Activated T-helper 2 cell treated with anti-CD3 and anti-CD28 coated beads, Interferon-gamma antibody, Interleukin-2, Interleukin-4, amounts not matched to agents 10 μg/mL and 5 μg/mL and 100 μg/mL, durations not matched to agents 14 hours and 24 hours and 36 hours (primary cell): ENCODE results near the gene AK2. TPM values are rescaled to one million over a fixed set of nuclear protein-coding genes. Genes with fewer than 3 reads are reported as not detected.
A peak's percentile ranks its signal among the peaks of the same experiment; 100 is the strongest.
"Not testable (repeated sequence)": the region's sequence is repeated elsewhere in the genome, so short reads cannot be mapped to it uniquely, and the experiment has no call there.

Experiments used
- DNase-seq: peaks from one replicate; pipeline ENCODE4 v3.0.0; 2021; ENCODE audit warnings: low spot score
- H3K27ac Mint-ChIP-seq: one replicate; pipeline ENCODE4 v1.8.0; 2021; ENCODE audit warnings: mixed read lengths
- H3K27me3 Mint-ChIP-seq: one replicate; pipeline ENCODE4 v1.8.0; 2021; ENCODE audit warnings: low read depth, mixed read lengths
- H3K36me3 Mint-ChIP-seq: one replicate; pipeline ENCODE4 v1.8.0; 2021; ENCODE audit warnings: low read depth, mixed read lengths
- H3K4me1 Mint-ChIP-seq: one replicate; pipeline ENCODE4 v1.8.0; 2021; ENCODE audit warnings: low read depth, mixed read lengths
- H3K4me3 Mint-ChIP-seq: one replicate; pipeline ENCODE4 v1.8.0; 2021; ENCODE audit warnings: low read depth, mild to moderate bottlenecking, moderate library complexity, mixed read lengths
- H3K9me3 Mint-ChIP-seq: one replicate; pipeline ENCODE4 v1.8.0; 2021; ENCODE audit warnings: mixed read lengths
- intact Hi-C: fragments of 100-400 bp; cut with micrococcal nuclease; formaldehyde crosslinking; loops from one replicate; pipeline ENCODE4 v1.15.1; 2023
- total RNA-seq: library from RNA; stranded (reverse); gene quantifications from 2 replicates; pipeline ENCODE4 v1.2.3, GENCODE V29; 2022

The AK2 gene
- total RNA-seq, 1 donor from 2014 or later, result 349 TPM

DNA sequence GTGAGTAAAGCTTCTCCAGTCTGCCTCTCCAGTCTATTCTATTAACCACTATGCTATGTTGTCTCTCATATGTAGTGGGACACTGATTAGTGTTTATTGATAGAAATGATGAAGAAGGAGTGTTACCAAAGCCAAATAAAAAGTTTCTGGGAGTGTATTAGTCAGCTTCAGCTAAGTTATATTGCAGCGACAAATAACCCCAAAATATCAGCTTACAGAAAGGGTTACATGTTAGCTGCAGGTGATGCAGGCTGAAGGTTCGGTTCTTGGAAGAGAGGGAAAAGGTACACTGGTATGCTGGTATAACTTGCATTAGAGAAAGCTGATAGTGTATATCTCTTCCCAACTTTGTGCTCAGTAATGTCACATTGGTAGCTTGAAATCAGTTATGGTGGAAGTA, 10.6 kb upstream of the AK2 start:
- Mint-ChIP-seq H3K4me3 (no peak overlapping the region), H3K9me3 (peaks cover 9% of the 10 kb centered on the region), H3K27ac (no peak overlapping the region), H3K27me3 (no peaks in the 10 kb centered on the region), H3K36me3 (no peaks in the 10 kb centered on the region), H3K4me1 (peaks cover 35% of the 10 kb centered on the region)
- intact Hi-C loops, result no loop called here
- DNase-seq, result no peak

DNA sequence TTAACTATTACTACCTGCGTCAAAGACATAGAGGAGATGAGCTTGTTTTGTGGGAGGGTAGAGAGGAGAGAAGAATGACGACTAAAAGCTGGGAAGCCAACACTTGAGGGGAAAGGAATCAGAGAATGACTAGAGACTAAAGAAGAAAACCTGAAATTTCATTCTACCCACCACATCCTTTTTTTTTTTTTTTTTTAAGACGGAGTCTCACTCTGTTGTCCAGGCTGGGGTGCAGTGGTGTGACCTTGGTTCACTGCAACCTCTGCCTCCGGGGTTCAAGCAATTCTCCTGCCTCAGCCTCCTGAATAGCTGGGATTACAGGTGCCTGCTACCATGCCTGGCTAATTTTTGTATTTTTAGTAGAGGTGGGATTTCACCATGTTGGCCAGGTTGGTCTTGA, 9.6 kb upstream of the AK2 start:
- H3K36me3 Mint-ChIP-seq, DNase-seq, H3K27ac Mint-ChIP-seq, H3K9me3 Mint-ChIP-seq, intact Hi-C loops, H3K4me3 Mint-ChIP-seq, H3K27me3 Mint-ChIP-seq: not testable (repeated sequence)
- peaks cover 35% of the 10 kb centered on the region for H3K4me1 Mint-ChIP-seq

DNA sequence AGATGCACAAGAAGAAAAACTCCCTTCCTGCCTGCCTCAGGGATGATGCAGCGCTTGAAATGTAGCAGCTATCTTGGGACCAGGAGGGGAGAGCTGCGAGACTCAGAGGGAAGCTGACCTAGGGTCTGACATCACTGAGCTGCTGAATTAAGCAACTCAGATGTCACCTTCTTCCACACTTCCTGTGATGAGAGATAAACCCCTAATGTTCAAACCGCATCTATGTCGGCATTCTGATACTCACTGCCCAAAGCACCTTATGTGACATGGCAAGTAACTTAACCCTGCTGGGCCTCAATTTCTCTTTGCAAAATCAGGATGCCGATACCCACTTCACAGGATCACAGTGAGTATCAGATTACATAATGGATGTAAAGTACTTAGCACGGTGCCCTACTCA, 9.1 kb upstream of the AK2 start:
- Mint-ChIP-seq H3K4me3 (no peak overlapping the region), H3K27ac (no peak overlapping the region), H3K36me3 (no peaks in the 10 kb centered on the region), H3K4me1 (peaks cover 35% of the 10 kb centered on the region), H3K27me3 (no peaks in the 10 kb centered on the region), H3K9me3 (peaks cover 9% of the 10 kb centered on the region)
- intact Hi-C loops, result no loop called here
- DNase-seq, result no peak

DNA sequence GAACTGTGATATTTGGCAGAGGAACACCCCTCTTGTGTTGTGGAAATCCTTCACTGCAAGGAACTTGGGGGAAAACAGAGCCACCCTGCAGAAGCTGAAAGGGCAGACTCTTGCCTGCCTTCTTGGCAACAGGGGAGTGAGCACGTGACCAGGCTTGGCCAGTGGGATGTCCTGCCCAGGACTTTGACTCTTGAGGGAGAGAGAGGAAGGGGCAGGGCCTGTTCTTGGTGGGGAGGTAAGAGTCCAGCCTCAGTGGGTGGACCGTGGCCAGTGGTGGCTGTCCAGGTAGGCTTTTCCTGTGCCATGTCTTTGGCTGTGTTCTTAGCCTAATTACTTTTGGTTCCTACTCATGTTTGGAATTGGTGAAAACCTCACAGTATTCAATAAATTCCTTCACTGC, 8.6 kb upstream of the AK2 start:
- no peak for DNase-seq
- Mint-ChIP-seq H3K4me3 (no peak overlapping the region), H3K27me3 (no peaks in the 10 kb centered on the region), H3K36me3 (no peaks in the 10 kb centered on the region), H3K4me1 (peaks cover 30% of the 10 kb centered on the region), H3K27ac (no peak overlapping the region), H3K9me3 (peaks cover 3% of the 10 kb centered on the region)
- intact Hi-C loops, result no loop called here

DNA sequence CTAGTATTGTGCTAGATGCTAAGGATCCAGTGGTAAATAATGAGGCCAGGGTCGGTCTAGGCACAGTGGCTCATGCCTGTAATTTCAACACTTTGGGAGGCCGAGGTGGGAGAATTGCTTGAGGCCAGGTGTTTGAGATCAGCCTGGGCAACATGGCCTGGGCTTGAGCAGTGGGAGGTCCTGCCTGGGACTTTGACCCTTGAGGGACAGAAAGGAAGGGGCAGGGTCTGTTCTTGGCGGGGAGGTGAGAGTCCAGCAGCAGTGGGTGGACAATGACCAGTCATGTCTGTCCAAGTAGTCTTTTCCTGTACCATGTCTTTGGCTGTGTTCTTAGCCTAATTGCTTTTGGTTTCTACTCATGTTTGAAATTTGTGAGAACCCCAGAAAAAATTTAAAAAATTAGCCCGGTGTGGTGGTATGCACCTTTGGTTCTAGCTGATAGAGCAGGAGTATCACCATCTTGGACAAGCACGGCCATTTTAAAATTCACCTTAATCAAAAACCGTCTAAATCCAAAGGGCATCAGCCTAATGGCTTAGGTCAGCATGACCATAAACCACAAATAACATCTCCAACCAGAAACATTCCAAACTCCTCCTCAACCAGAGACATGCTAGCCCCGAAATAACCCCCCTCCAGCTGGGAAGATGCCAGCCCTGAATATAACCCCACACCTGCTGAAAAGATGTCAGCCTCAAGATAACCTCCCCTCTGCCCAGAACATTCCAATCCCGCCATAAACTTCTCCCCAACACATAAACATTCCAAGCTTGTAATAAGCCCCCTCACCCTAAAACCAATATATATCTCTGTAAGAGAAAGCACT, 6.8 kb upstream of the AK2 start:
- H3K36me3 Mint-ChIP-seq, result no peaks in the 10 kb centered on the region
- H3K4me1 Mint-ChIP-seq, result peaks cover 23% of the 10 kb centered on the region
- no peaks in the 10 kb centered on the region for H3K9me3 Mint-ChIP-seq
- H3K27me3 Mint-ChIP-seq, result no peaks in the 10 kb centered on the region
- H3K4me3 Mint-ChIP-seq, result no peak overlapping the region
- no peak for DNase-seq
- no peak overlapping the region for H3K27ac Mint-ChIP-seq
- intact Hi-C loops, result no loop called here

DNA sequence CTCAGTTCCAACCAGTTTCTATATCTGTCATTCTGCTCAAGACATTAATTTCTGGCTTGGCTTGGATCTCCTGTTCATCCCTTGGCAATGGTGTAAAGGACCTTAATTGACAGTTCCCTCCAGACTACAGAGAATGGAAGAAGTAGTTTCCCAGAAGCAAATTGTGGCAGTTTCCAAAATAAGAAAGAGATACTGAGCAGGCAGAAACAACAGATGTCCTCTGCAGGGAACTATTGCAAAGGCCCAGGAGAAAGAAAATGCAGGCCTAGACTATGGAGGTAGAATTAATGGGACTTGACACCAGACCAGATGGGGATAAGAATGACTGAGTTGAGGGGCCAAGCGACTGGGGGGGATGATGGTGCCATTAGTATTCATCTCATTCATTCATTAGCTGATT, 6.1 kb upstream of the AK2 start:
- H3K4me3 Mint-ChIP-seq, result no peak overlapping the region
- no peak overlapping the region for H3K27ac Mint-ChIP-seq
- H3K4me1 Mint-ChIP-seq, result peaks cover 21% of the 10 kb centered on the region
- H3K36me3 Mint-ChIP-seq, result no peaks in the 10 kb centered on the region
- no peaks in the 10 kb centered on the region for H3K27me3 Mint-ChIP-seq
- H3K9me3 Mint-ChIP-seq, result no peaks in the 10 kb centered on the region
- no peak for DNase-seq
- intact Hi-C loops, result no loop called here

DNA sequence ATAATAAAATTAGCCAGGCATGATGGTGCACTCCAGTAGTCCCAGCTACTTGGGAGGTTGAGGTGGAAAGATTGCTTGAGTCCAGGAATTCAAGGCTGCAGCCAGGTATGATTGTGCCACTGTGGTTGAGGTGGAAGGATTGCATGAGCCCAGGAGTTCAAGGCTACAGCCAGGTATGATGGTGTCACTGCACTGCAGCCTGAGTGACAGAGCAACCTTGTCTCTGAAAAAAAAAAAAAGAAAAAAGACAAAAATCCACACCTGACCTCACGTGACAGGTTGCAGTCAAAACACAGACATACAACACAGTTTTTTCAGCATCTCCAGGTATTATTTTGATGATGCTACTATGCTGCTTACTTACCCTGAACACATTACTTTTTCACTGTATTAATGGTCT, 4.3 kb upstream of the AK2 start:
- Mint-ChIP-seq H3K4me3 (no peak overlapping the region), H3K36me3 (peaks cover 11% of the 10 kb centered on the region), H3K27ac (no peak overlapping the region), H3K4me1 (peaks cover 24% of the 10 kb centered on the region), H3K9me3 (peaks cover 3% of the 10 kb centered on the region), H3K27me3 (no peaks in the 10 kb centered on the region)
- DNase-seq, result no peak
- intact Hi-C loops, result no loop called here

DNA sequence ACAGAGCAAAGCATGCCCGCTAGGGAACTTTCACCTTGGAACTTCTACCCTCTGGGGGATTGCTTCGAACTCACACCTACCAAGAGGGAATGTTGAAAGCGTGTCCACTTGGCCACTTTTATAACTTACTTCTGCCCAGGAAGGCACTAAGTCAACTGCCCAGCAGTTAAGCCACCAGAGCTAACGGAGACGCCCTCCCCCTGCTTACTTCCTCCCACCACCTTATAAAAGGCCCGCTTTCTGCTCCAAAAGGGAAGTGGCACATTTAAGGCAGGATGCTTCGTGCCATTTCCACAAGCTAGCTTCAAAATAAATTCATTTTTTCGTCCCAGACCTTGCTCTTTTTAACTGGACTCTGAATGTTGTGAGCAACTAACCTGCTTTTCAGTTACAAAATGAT, 3.2 kb upstream of the AK2 start:
- Mint-ChIP-seq H3K4me3 (no peak overlapping the region), H3K27ac (no peak overlapping the region), H3K4me1 (peaks cover 21% of the 10 kb centered on the region), H3K36me3 (peaks cover 21% of the 10 kb centered on the region), H3K9me3 (peaks cover 3% of the 10 kb centered on the region), H3K27me3 (no peaks in the 10 kb centered on the region)
- DNase-seq, result no peak
- intact Hi-C loops, result loop anchor here (5.0 kb wide), 6 partner anchors 42 to 223 kb away; partner anchors contain the start of genes AZIN2, RNF19B, S100PBP and YARS1

DNA sequence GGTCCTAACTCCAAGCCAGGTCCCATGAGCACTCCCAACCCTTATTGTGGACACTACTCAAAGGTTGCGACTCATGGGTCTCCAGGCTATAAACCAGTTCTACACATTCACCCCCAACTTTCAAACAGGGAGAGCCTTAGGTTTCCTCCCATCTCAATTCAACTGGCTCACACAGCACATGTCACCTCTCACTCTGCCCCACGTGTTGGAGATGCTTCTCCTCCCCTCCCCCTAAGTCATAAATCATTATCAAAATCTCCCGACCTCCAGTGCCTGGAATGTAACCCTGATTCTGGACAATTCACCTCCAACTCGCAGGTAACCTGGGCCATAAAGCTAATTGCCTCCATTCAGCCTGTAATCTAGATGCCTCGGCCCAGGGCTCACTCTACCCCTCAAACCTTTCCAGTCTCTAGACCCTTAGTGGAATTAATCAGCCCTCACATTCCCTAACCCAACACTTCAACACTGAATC, 595 bp downstream of the AK2 start:
- Mint-ChIP-seq H3K27me3 (no peaks in the 10 kb centered on the region), H3K27ac (peak overlapping the region; percentile 83), H3K4me3 (peak overlapping the region; percentile 99), H3K4me1 (peaks cover 49% of the 10 kb centered on the region), H3K9me3 (peaks cover 3% of the 10 kb centered on the region), H3K36me3 (peaks cover 50% of the 10 kb centered on the region)
- intact Hi-C loops, result loop anchor here (2.0 to 5.0 kb wide), 7 partner anchors 46 to 963 kb away; partner anchors contain the start of genes AZIN2, RNF19B, S100PBP and TMEM39B
- DNase-seq, result no peak

DNA sequence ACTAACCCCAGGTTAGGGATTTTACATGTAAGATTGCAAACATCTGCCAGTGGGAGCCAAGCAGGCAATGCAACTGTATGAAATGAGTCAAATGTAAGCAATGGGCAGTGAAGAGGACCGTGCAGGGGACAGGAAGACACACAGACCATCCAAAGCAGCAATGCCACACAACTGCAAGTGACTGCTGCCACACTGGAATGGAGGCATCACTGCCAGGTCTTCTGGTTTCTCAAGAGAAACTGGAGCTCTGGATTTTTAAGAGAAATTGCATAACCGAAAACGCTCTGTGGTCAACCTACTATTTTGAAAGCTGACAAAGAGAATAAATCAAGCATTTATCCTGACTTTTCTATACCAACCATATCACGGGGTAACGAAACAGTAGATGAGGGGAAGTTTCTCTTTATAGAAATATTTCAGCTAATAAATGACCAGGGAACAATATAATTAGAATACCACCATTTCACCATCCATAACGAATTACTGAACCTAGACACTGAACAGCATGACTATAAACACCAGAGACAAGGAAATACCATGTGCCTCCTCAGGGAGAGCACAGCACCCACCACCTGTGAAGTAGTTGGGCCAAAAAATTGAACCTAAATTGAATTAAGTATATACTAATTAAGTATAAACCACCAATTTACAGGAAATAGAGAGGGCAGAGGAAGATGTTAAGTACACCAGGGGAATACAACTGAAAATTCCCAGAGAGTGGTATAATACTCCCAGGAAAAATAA, 4.4 kb downstream of the AK2 start:
- H3K27ac Mint-ChIP-seq, result no peak overlapping the region
- DNase-seq, result no peak
- peaks cover 65% of the 10 kb centered on the region for H3K4me1 Mint-ChIP-seq
- H3K9me3 Mint-ChIP-seq, result peaks cover 3% of the 10 kb centered on the region
- intact Hi-C loops, result no loop called here
- H3K4me3 Mint-ChIP-seq, result peak overlapping the region; percentile 14
- H3K36me3 Mint-ChIP-seq, result peaks cover 81% of the 10 kb centered on the region
- H3K27me3 Mint-ChIP-seq, result no peaks in the 10 kb centered on the region

DNA sequence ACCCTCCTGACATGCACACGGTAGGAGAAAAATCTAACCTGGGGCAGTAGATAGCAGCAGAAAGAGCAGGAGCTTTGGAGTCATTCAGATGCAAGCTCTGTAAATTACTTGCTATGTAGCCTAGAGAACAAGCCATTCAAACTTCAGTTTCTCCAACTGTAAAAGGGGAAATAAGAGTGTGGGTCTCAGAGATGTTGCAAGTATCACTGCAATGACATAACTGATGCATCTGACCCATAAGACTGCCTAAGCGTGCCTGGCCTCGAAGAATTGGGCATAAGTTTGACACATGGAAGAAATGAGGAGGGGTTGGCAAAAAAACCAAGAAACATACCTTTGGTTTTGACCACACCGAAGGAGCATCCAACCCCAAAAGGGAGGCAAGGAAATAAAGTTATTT, 5.2 kb downstream of the AK2 start:
- intact Hi-C loops, result no loop called here
- DNase-seq, result no peak
- Mint-ChIP-seq H3K36me3 (peaks cover 78% of the 10 kb centered on the region), H3K27me3 (no peaks in the 10 kb centered on the region), H3K9me3 (no peaks in the 10 kb centered on the region), H3K27ac (peak overlapping the region; percentile 43), H3K4me3 (no peak overlapping the region), H3K4me1 (peaks cover 64% of the 10 kb centered on the region)

DNA sequence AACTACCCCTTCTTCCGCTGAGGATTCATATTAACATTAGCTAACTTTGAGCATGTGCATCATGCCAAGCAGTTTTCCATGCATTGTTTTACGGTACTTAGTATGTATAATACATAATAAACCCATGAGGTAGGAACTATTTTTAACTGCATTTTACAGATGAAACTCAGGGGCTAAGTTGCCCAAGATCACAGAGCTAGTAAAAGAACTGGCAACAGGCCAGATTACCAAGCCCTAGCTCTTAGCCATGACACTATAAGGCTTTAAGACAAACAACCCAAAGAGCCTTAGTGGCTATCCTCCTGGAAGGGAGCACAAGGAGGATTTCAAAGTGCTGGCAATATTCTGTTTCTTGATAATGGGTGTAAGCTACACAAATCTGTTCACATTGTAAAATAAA, 6.1 kb downstream of the AK2 start:
- Mint-ChIP-seq H3K27ac (peak overlapping the region; percentile 32), H3K9me3 (no peaks in the 10 kb centered on the region), H3K27me3 (no peaks in the 10 kb centered on the region), H3K4me1 (peaks cover 66% of the 10 kb centered on the region), H3K36me3 (peaks cover 79% of the 10 kb centered on the region), H3K4me3 (no peak overlapping the region)
- no peak for DNase-seq
- intact Hi-C loops, result no loop called here

DNA sequence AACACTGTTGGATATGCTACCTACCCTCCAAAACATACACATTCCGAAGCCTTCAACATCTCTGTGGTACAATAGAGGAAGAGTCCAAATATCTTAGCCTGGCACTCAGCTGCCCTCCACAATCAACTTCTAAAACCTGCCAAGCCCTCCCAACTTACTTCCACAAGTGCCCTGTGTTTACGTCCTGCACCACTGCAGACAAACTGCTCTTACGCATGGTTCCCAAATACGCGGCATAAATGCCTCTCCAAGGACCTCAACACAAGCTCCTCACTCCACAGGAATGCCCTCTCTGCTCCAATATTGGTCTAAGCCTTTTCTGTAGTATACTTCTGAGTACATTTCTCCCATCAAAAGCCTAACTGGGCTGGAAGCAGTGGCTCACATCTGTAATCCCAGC, 6.8 kb downstream of the AK2 start:
- DNase-seq, result no peak
- intact Hi-C loops, result no loop called here
- no peak overlapping the region for H3K4me3 Mint-ChIP-seq
- H3K4me1 Mint-ChIP-seq, result peaks cover 67% of the 10 kb centered on the region
- H3K27ac Mint-ChIP-seq, result peak overlapping the region; percentile 12
- no peaks in the 10 kb centered on the region for H3K9me3 Mint-ChIP-seq
- H3K27me3 Mint-ChIP-seq, result no peaks in the 10 kb centered on the region
- H3K36me3 Mint-ChIP-seq, result peaks cover 76% of the 10 kb centered on the region
